ENCODE data around the gene STXBP1. TPM values are rescaled to one million over a fixed set of nuclear protein-coding genes. Genes with fewer than 3 reads are reported as not detected.

Gene STXBP1
- total and polyA plus RNA-seq, 2 of the 4 experiments (the other 2 are of a cell fraction): 15.8 to 22.6 TPM

- H4K8ac ChIP-seq (ENCODE audit: low read depth in 2 of 2, low read length in 2 of 2): no peak overlapping the region
- TF ChIP-seq MAFK (IDR thresholded peaks at IDR 0.05; ENCODE audit: low read depth, low read length) (no peak), POLR2A (IDR thresholded peaks at IDR 0.05; ENCODE audit: low read depth, low read length) (no peak), CEBPB (IDR thresholded peaks at IDR 0.05; ENCODE audit: low read depth, low read length) (no peak), FOS (IDR thresholded peaks at IDR 0.05; ENCODE audit: low read depth, low read length) (no peak), MAZ (IDR thresholded peaks at IDR 0.05; ENCODE audit: borderline replicate concordance, low read depth, low read length) (no peak), RFX5 (IDR thresholded peaks at IDR 0.05; ENCODE audit: low read depth, low read length) (no peak), RAD21 (IDR thresholded peaks at IDR 0.05; ENCODE audit: low read length) (no peak), CTCF (conservative IDR thresholded peaks at IDR 0.05; ENCODE audit: low read depth, low read length) (no peak), NFE2L2 (IDR thresholded peaks at IDR 0.05; ENCODE audit: low read depth, low read length) (no peak), MXI1 (IDR thresholded peaks at IDR 0.05; ENCODE audit: borderline replicate concordance, low read depth, low read length) (no peak), BHLHE40 (IDR thresholded peaks at IDR 0.05; ENCODE audit: low read depth, low read length) (no peak), USF2 (IDR thresholded peaks at IDR 0.05; ENCODE audit: low read depth, low read length) (no peak), CHD1 (IDR thresholded peaks at IDR 0.05; ENCODE audit: low read depth, low read length) (no peak), RCOR1 (IDR thresholded peaks at IDR 0.05; ENCODE audit: insufficient replicate concordance, low read length) (no peak), ELK1 (IDR thresholded peaks at IDR 0.05; ENCODE audit: borderline replicate concordance, low read depth, low read length) (no peak), SMC3 (IDR thresholded peaks at IDR 0.05; ENCODE audit: low read depth, low read length) (no peak)
- POLR2A ChIA-PET (ENCODE audit: unreplicated experiment): no interaction called here
- H2AK5ac ChIP-seq (ENCODE audit: low read depth, low read length): no peak overlapping the region
- H2BK20ac ChIP-seq (ENCODE audit: low read depth, low read length): no peak overlapping the region
- H3K36me3 ChIP-seq (ENCODE audit: control insufficient read depth, insufficient read depth, low read length): peaks cover 5% of the 10 kb centered on the region; the same call in 1 of the 2 replicates
- no peaks in the 10 kb centered on the region for H3K27me3 ChIP-seq (ENCODE audit: control insufficient read depth, insufficient read depth, low read length)
- H2BK120ac ChIP-seq (ENCODE audit: low read depth, low read length): no peak overlapping the region
- no TSS peak for BruUV-seq (replicated peaks)
- H2BK15ac ChIP-seq (ENCODE audit: low read depth, low read length): no peak overlapping the region
- H2AK9ac ChIP-seq (replicated peaks; ENCODE audit: low read depth, low read length, poor library complexity): no peak overlapping the region
- no peak overlapping the region for H3K4me2 ChIP-seq (ENCODE audit: low read depth, low read length)
- H4K5ac ChIP-seq (ENCODE audit: low read depth, low read length): no peak overlapping the region
- in situ Hi-C loops (cut with MboI; ENCODE audit: low sequenced_read_pairs) (no loop called here), dilution Hi-C loops (cut with HindIII; ENCODE audit: low sequenced_read_pairs, unreplicated experiment) (no loop called here), intact Hi-C loops (cut with micrococcal nuclease) (loop anchor here (5.0 kb wide), 1 partner anchor 224 kb away; no protein-coding TSS in a partner anchor)
- H3K9me3 ChIP-seq (ENCODE audit: control insufficient read depth, insufficient read depth, low read length): no peaks in the 10 kb centered on the region
- no peak overlapping the region for H3K56ac ChIP-seq (ENCODE audit: extremely low read depth, insufficient read depth, low read length)
- peaks cover 6% of the 10 kb centered on the region for H3K4me1 ChIP-seq (ENCODE audit: control insufficient read depth, insufficient read depth, low read length)
- no peak overlapping the region for H3K4ac ChIP-seq (ENCODE audit: low read depth, low read length)
- no peak for DNase-seq
- H3K9ac ChIP-seq (ENCODE audit: low read depth, low read length): no peak overlapping the region
- no peak overlapping the region for H2AFZ ChIP-seq (replicated peaks; ENCODE audit: low read length, poor library complexity)
- H3K9me1 ChIP-seq (ENCODE audit: insufficient read depth, low read length): no peaks in the 10 kb centered on the region
- no peak overlapping the region for H3K4me3 ChIP-seq (ENCODE audit: insufficient read depth, low read depth, low read length)
- no peak overlapping the region for H3K23ac ChIP-seq (ENCODE audit: low read depth, low read length)
- no peak overlapping the region for H3K18ac ChIP-seq (ENCODE audit: low read depth, low read length)
- no peak overlapping the region for H3K27ac ChIP-seq (ENCODE audit: insufficient read depth, low read length)
- H3K14ac ChIP-seq (replicated peaks; ENCODE audit: low read depth, low read length): no peak overlapping the region
- no peak overlapping the region for H4K91ac ChIP-seq (ENCODE audit: insufficient read depth, low read depth, low read length)
- ATAC-seq (ENCODE audit: low read depth): no peak
- CTCF ChIA-PET: interaction anchor here (0.6 kb wide), 1 partner anchor 241 kb away, joined by 3 read pairs; no protein-coding TSS in a partner anchor
- no peak overlapping the region for H2BK5ac ChIP-seq (ENCODE audit: low read depth, low read length, poor library complexity, severe bottlenecking)
- WGBS, 2 experiments (ENCODE audit: extremely low coverage in 2 of 2, insufficient read length in 1 of 2): 86% methylated on average over 7 of the region's 9 CpGs; no CpG with 5 or more reads in 1 of the 2 experiments
- no peaks in the 10 kb centered on the region for H4K20me1 ChIP-seq (ENCODE audit: insufficient read depth, low read length)
- peaks cover 4 to 12% of the 10 kb centered on the region in 2 experiments; a peak in 2 of 4 replicates for H3K79me1 ChIP-seq (ENCODE audit: low read depth in 1 of 2, low read length in 2 of 2)
Observed at GRCh38 chr9:127730799-127731410, 118.8 kb downstream of the STXBP1 start.
